Ishikawa (cell line): ENCODE data around the gene TRPM3.

Source experiments
- CEBPB ChIP-seq: IDR thresholded peaks from 2 replicates; pipeline ENCODE4 v1.6.1; 2012
- CREB1 ChIP-seq: IDR thresholded peaks from 2 replicates; pipeline ENCODE4 v1.6.1; 2012; ENCODE audit warnings: low read depth
- EGR1 ChIP-seq: IDR thresholded peaks from 2 replicates; pipeline ENCODE4 v1.6.1; 2012
- EP300 ChIP-seq: IDR thresholded peaks from 2 replicates; pipeline ENCODE4 v1.6.1; 2012; ENCODE audit warnings: borderline replicate concordance
- FOXM1 ChIP-seq: IDR thresholded peaks from 2 replicates; pipeline ENCODE4 v1.6.1; 2012; ENCODE audit warnings: low read depth, borderline replicate concordance
- RAD21 ChIP-seq: IDR thresholded peaks from 2 replicates; pipeline ENCODE4 v1.6.1; 2012; ENCODE audit warnings: low read depth
- TAF1 ChIP-seq: IDR thresholded peaks from 2 replicates; pipeline ENCODE4 v1.6.1; 2012; ENCODE audit warnings: low read depth, mild to moderate bottlenecking
- TCF12 ChIP-seq: IDR thresholded peaks from 2 replicates; pipeline ENCODE4 v1.6.1; 2012; ENCODE audit warnings: low read depth
- TEAD4 ChIP-seq: IDR thresholded peaks from 2 replicates; pipeline ENCODE4 v1.6.1; 2012
- YY1 ChIP-seq: IDR thresholded peaks from 2 replicates; pipeline ENCODE4 v1.6.1; 2012; ENCODE audit warnings: low read depth
- ZBTB7A ChIP-seq: IDR thresholded peaks from 2 replicates; pipeline ENCODE4 v1.6.1; 2012; ENCODE audit warnings: low read depth
- TF ChIP-seq, protein P1 (sequence below): IDR thresholded peaks from 2 replicates; pipeline ENCODE4 v1.6.1; 2012; ENCODE audit warnings: low read depth, mild to moderate bottlenecking
- TF ChIP-seq, protein P2 (sequence below): IDR thresholded peaks from 2 replicates; pipeline ENCODE4 v1.6.1; 2012
- TF ChIP-seq, protein P3 (sequence below): IDR thresholded peaks from 2 replicates; pipeline ENCODE4 v1.6.1; 2012

DNA sequence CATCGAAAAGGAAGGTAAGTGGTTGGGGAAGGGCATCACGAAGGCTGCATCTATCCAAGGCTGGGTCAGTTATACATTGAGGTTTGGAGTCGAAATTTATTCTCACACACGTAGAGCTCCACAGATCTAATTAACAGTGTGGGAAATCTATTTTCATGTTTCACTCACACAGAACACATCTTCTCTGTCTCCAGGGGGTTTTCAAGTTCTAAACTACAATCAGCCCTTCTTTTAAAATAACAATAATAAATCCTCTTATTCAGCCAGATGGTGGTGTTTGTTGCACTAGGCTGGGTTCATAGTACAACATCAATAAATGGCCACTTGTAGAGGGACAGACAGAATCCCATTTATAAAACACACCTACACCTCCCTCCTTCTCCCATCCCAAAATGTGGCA lies 532.4 kb downstream of the TRPM3 start:
- TF ChIP-seq CREB1 = no peak
- no peak for TF ChIP-seq TEAD4
- TF ChIP-seq CEBPB = no peak
- TF ChIP-seq, protein P1, sequence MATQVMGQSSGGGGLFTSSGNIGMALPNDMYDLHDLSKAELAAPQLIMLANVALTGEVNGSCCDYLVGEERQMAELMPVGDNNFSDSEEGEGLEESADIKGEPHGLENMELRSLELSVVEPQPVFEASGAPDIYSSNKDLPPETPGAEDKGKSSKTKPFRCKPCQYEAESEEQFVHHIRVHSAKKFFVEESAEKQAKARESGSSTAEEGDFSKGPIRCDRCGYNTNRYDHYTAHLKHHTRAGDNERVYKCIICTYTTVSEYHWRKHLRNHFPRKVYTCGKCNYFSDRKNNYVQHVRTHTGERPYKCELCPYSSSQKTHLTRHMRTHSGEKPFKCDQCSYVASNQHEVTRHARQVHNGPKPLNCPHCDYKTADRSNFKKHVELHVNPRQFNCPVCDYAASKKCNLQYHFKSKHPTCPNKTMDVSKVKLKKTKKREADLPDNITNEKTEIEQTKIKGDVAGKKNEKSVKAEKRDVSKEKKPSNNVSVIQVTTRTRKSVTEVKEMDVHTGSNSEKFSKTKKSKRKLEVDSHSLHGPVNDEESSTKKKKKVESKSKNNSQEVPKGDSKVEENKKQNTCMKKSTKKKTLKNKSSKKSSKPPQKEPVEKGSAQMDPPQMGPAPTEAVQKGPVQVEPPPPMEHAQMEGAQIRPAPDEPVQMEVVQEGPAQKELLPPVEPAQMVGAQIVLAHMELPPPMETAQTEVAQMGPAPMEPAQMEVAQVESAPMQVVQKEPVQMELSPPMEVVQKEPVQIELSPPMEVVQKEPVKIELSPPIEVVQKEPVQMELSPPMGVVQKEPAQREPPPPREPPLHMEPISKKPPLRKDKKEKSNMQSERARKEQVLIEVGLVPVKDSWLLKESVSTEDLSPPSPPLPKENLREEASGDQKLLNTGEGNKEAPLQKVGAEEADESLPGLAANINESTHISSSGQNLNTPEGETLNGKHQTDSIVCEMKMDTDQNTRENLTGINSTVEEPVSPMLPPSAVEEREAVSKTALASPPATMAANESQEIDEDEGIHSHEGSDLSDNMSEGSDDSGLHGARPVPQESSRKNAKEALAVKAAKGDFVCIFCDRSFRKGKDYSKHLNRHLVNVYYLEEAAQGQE = no peak
- TF ChIP-seq EP300 = no peak
- TF ChIP-seq TAF1 = no peak
- TF ChIP-seq ZBTB7A = no peak
- no peak for TF ChIP-seq FOXM1
- no peak for TF ChIP-seq RAD21
- TF ChIP-seq, protein P2, sequence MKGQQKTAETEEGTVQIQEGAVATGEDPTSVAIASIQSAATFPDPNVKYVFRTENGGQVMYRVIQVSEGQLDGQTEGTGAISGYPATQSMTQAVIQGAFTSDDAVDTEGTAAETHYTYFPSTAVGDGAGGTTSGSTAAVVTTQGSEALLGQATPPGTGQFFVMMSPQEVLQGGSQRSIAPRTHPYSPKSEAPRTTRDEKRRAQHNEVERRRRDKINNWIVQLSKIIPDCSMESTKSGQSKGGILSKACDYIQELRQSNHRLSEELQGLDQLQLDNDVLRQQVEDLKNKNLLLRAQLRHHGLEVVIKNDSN = no peak
- TF ChIP-seq, protein P3, sequence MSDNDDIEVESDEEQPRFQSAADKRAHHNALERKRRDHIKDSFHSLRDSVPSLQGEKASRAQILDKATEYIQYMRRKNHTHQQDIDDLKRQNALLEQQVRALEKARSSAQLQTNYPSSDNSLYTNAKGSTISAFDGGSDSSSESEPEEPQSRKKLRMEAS = no peak
- no peak for TF ChIP-seq EGR1
- TF ChIP-seq YY1 = no peak
- TF ChIP-seq TCF12 = no peak
